A549 (cell line): Measurements from ENCODE around the gene ISCA2.

Experiments
- CEBPB ChIP-seq, 2 experiments: fragments of >200 bp in 1 of 2; sonication (Bioruptor Twin) in 1 of 2; formaldehyde crosslinking in 1 of 2; IDR thresholded peaks; 2 replicates each; pipeline ENCODE4 v1.6.1; 2012 to 2016
- CHD2 ChIP-seq: fragments of 150-350 bp; IDR thresholded peaks from 2 replicates; pipeline ENCODE4 v1.6.1; 2014; ENCODE audit warnings: low read length; ENCODE audit not compliant: partially characterized antibody
- CTCF ChIP-seq: fragments of >200 bp; sonication (Bioruptor Twin); formaldehyde crosslinking; IDR thresholded peaks from 3 replicates; pipeline ENCODE4 v1.5.1; 2016
- EP300 ChIP-seq, 2 experiments: fragments of >200 bp; sonication (Bioruptor Twin); formaldehyde crosslinking; IDR thresholded peaks; 2 replicates in 1 of 2; 3 replicates in 1 of 2; pipeline ENCODE4 v1.6.1; 2016 to 2017
- MAX ChIP-seq: IDR thresholded peaks from 2 replicates; pipeline ENCODE4 v1.6.1; 2012
- RAD21 ChIP-seq, 2 experiments: fragments of >200 bp in 1 of 2; sonication (Bioruptor Twin) in 1 of 2; formaldehyde crosslinking in 1 of 2; IDR thresholded peaks in 1 of 2; conservative IDR thresholded peaks in 1 of 2; 2 replicates in 1 of 2; 3 replicates in 1 of 2; pipeline ENCODE4 v1.6.1; 2012 to 2018; ENCODE audit warnings: inconsistent platforms in 1 of 2
- SMC3 ChIP-seq: fragments of >200 bp; sonication (Bioruptor Twin); formaldehyde crosslinking; IDR thresholded peaks from 3 replicates; pipeline ENCODE4 v1.6.1; 2018; ENCODE audit warnings: inconsistent platforms
- TF ChIP-seq, protein P1 (sequence below): fragments of 200-600 bp; sonication (generic); IDR thresholded peaks from 2 replicates; pipeline ENCODE4 v1.6.1; 2016; ENCODE audit warnings: antibody characterized with exemption, mild to moderate bottlenecking, moderate library complexity

- TF ChIP-seq CTCF: no peak
- no peak for TF ChIP-seq SMC3
- no peak for TF ChIP-seq RAD21 (conservative IDR thresholded peaks at IDR 0.05 in 1 of 2, IDR thresholded peaks at IDR 0.05 in 1 of 2)
- TF ChIP-seq EP300 (IDR thresholded peaks at IDR 0.05): no peak
- no peak for TF ChIP-seq CHD2
- TF ChIP-seq MAX: no peak
- TF ChIP-seq, protein P1, sequence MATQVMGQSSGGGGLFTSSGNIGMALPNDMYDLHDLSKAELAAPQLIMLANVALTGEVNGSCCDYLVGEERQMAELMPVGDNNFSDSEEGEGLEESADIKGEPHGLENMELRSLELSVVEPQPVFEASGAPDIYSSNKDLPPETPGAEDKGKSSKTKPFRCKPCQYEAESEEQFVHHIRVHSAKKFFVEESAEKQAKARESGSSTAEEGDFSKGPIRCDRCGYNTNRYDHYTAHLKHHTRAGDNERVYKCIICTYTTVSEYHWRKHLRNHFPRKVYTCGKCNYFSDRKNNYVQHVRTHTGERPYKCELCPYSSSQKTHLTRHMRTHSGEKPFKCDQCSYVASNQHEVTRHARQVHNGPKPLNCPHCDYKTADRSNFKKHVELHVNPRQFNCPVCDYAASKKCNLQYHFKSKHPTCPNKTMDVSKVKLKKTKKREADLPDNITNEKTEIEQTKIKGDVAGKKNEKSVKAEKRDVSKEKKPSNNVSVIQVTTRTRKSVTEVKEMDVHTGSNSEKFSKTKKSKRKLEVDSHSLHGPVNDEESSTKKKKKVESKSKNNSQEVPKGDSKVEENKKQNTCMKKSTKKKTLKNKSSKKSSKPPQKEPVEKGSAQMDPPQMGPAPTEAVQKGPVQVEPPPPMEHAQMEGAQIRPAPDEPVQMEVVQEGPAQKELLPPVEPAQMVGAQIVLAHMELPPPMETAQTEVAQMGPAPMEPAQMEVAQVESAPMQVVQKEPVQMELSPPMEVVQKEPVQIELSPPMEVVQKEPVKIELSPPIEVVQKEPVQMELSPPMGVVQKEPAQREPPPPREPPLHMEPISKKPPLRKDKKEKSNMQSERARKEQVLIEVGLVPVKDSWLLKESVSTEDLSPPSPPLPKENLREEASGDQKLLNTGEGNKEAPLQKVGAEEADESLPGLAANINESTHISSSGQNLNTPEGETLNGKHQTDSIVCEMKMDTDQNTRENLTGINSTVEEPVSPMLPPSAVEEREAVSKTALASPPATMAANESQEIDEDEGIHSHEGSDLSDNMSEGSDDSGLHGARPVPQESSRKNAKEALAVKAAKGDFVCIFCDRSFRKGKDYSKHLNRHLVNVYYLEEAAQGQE: no peak
- TF ChIP-seq CEBPB (IDR thresholded peaks at IDR 0.05): no peak
Observed at GRCh38 chr14:74495356-74495755, 1.8 kb downstream of the ISCA2 start.
